Measurements from ENCODE around the gene LYAR. TPM values are rescaled to one million over a fixed set of nuclear protein-coding genes. Genes with fewer than 3 reads are reported as not detected.

LYAR gene
- total RNA-seq, 1 experiment from 2014 or later: 29.8 TPM

DNA sequence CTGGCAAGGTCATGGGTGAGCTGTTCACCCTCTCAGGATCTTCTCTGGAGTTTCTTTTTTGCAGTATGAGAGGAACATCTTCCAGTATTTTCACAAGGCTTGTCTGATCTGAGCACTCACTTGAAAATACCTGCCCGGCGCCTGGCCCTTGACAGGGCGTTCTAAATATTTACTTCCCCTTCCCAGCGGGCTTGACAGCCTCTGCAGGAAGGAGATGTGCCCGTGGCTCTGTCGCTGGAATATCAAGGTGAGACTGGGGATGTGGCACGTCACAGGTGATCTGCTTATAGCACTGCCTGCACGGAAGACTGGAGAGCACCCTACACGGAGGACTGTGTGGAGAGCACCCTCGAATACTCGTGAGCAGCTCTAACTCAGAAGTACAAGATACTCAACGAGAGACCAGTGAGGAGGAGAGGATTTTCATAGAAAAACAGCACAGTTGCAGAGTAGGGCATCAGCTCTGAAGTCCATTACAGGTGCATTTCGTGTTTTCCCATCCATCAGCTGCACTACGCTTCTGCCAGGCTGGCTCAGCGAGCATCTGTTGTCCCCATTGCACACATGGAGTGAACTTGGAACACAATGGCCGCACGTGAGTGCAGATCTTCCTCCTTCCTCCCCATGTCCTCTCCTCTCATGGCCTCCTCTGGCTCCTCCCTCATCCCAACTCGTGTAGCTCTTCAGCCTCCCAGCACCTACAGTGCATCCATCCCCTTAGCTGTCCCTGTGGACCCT is 32.2 kb upstream of the LYAR start:
- TF ChIP-seq, protein P1, sequence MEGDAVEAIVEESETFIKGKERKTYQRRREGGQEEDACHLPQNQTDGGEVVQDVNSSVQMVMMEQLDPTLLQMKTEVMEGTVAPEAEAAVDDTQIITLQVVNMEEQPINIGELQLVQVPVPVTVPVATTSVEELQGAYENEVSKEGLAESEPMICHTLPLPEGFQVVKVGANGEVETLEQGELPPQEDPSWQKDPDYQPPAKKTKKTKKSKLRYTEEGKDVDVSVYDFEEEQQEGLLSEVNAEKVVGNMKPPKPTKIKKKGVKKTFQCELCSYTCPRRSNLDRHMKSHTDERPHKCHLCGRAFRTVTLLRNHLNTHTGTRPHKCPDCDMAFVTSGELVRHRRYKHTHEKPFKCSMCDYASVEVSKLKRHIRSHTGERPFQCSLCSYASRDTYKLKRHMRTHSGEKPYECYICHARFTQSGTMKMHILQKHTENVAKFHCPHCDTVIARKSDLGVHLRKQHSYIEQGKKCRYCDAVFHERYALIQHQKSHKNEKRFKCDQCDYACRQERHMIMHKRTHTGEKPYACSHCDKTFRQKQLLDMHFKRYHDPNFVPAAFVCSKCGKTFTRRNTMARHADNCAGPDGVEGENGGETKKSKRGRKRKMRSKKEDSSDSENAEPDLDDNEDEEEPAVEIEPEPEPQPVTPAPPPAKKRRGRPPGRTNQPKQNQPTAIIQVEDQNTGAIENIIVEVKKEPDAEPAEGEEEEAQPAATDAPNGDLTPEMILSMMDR (IDR thresholded peaks at IDR 0.05; ENCODE audit: insufficient read depth in 1 of 2, low read depth in 1 of 2, low read length in 1 of 2, severe bottlenecking in 1 of 2, unreplicated experiment in 1 of 2): no peak
- CTCF ChIA-PET: no interaction called here
- H3K36me3 Mint-ChIP-seq (ENCODE audit: insufficient read depth, unreplicated experiment): peaks cover 7% of the 10 kb centered on the region

DNA sequence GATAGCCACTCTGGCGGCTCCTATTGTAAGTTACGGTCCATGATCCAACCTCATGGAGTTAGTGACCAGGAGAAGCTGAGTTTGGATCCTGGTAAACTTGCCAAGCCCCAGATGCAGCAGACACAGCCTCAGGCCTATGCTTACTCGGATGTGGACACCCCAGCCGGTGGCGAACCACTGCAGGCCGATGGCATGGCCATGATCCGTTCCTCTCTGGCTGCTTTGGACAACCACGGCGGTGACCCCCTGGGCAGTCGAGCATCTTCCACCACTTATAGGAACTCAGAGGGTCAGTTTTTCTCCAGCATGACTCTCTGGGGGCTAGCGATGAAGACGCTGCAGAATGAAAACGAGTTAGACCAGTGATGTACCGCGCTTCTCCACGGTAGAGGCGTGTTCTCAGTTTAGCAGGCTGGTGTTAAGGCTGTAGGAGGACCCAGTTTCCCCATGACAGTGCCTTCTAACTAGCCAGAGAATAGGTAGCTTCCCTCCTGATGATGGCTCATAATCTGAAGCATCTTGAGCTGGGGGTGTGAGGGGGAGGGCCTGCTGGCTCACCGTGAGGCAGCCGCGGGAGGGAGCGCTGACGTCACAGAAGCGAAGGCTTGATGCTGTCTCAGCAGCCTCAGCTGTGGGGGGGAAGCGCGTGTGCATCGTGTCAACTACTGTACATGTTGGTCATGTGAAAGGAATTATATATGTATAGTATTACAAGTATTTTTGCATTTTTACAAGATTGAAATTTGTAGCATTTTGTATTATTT is 31.2 kb upstream of the LYAR start:
- Histone ChIP-seq H3K36me3 (ENCODE audit: control insufficient read depth, insufficient read depth, low read length) (no peaks in the 10 kb centered on the region), H3K9me3 (no peaks in the 10 kb centered on the region), H3K27me3 (replicated peaks; ENCODE audit: control insufficient read depth, insufficient read depth, low read length) (no peaks in the 10 kb centered on the region), H3K4me3 (ENCODE audit: low read depth, low read length) (no peak overlapping the region), H3K4me1 (peaks cover 9% of the 10 kb centered on the region)
- TF ChIP-seq, protein P1 (IDR thresholded peaks at IDR 0.05; ENCODE audit: insufficient read depth in 1 of 2, low read depth in 1 of 2, low read length in 1 of 2, severe bottlenecking in 1 of 2, unreplicated experiment in 1 of 2): no peak
- Mint-ChIP-seq H3K9me3 (ENCODE audit: unreplicated experiment) (no peaks in the 10 kb centered on the region), H3K4me1 (ENCODE audit: low read depth, unreplicated experiment) (peaks cover 17% of the 10 kb centered on the region), H3K4me3 (ENCODE audit: unreplicated experiment) (no peak overlapping the region), H3K36me3 (ENCODE audit: insufficient read depth, unreplicated experiment) (peaks cover 7% of the 10 kb centered on the region), H3K27ac (ENCODE audit: unreplicated experiment) (no peak overlapping the region), H3K27me3 (ENCODE audit: insufficient read depth, unreplicated experiment) (no peaks in the 10 kb centered on the region)
- BruUV-seq (replicated peaks): no TSS peak
- intact Hi-C loops (cut with micrococcal nuclease; ENCODE audit: unreplicated experiment): no loop called here
- CTCF ChIA-PET: no interaction called here
- DNase-seq: no peak
- POLR2A ChIA-PET: no interaction called here

More for the DNA sequence above, 32.2 kb upstream of the LYAR start:
- Mint-ChIP-seq H3K4me3 (ENCODE audit: unreplicated experiment) (no peak overlapping the region), H3K9me3 (ENCODE audit: unreplicated experiment) (no peaks in the 10 kb centered on the region), H3K27me3 (ENCODE audit: insufficient read depth, unreplicated experiment) (no peaks in the 10 kb centered on the region), H3K4me1 (ENCODE audit: low read depth, unreplicated experiment) (peaks cover 17% of the 10 kb centered on the region), H3K27ac (ENCODE audit: unreplicated experiment) (no peak overlapping the region)
- H3K36me3 ChIP-seq (ENCODE audit: control insufficient read depth, insufficient read depth, low read length): no peaks in the 10 kb centered on the region
- intact Hi-C loops (cut with micrococcal nuclease; ENCODE audit: unreplicated experiment): no loop called here
- no peak overlapping the region for H3K4me3 ChIP-seq (ENCODE audit: low read depth, low read length)
- POLR2A ChIA-PET: no interaction called here
- no TSS peak for BruUV-seq (replicated peaks)
- H3K4me1 ChIP-seq: peaks cover 9% of the 10 kb centered on the region
- no peak for DNase-seq
- no peaks in the 10 kb centered on the region for H3K9me3 ChIP-seq
- no peaks in the 10 kb centered on the region for H3K27me3 ChIP-seq (replicated peaks; ENCODE audit: control insufficient read depth, insufficient read depth, low read length)

DNA sequence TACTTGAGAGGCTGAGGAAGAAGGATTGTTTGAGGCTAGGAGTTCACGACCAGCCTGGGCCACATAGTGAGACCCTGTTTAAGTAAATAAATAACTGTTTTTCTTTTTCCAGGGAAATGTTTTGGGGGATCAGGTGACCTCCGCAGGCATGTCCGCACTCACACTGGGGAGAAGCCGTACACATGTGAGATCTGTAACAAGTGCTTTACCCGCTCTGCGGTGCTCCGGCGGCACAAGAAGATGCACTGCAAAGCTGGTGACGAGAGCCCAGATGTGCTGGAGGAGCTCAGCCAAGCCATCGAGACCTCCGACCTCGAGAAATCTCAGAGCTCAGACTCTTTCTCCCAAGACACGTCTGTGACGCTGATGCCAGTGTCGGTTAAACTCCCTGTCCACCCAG is 30.6 kb upstream of the LYAR start:
- TF ChIP-seq, protein P1 (IDR thresholded peaks at IDR 0.05; ENCODE audit: insufficient read depth in 1 of 2, low read depth in 1 of 2, low read length in 1 of 2, severe bottlenecking in 1 of 2, unreplicated experiment in 1 of 2): no peak

More for the DNA sequence above, 30.6 kb upstream of the LYAR start:
- Histone ChIP-seq H3K4me3 (ENCODE audit: low read depth, low read length) (no peak overlapping the region), H3K9me3 (no peaks in the 10 kb centered on the region), H3K4me1 (peaks cover 9% of the 10 kb centered on the region), H3K27me3 (replicated peaks; ENCODE audit: control insufficient read depth, insufficient read depth, low read length) (no peaks in the 10 kb centered on the region), H3K36me3 (ENCODE audit: control insufficient read depth, insufficient read depth, low read length) (no peaks in the 10 kb centered on the region)
- BruUV-seq (replicated peaks): no TSS peak
- DNase-seq: no peak
- ChIA-PET POLR2A (no interaction called here), CTCF (no interaction called here)
- H3K27ac Mint-ChIP-seq (ENCODE audit: unreplicated experiment): no peak overlapping the region
- H3K9me3 Mint-ChIP-seq (ENCODE audit: unreplicated experiment): no peaks in the 10 kb centered on the region
- peaks cover 7% of the 10 kb centered on the region for H3K36me3 Mint-ChIP-seq (ENCODE audit: insufficient read depth, unreplicated experiment)
- intact Hi-C loops (cut with micrococcal nuclease; ENCODE audit: unreplicated experiment): no loop called here
- H3K4me3 Mint-ChIP-seq (ENCODE audit: unreplicated experiment): no peak overlapping the region
- H3K4me1 Mint-ChIP-seq (ENCODE audit: low read depth, unreplicated experiment): peaks cover 17% of the 10 kb centered on the region
- no peaks in the 10 kb centered on the region for H3K27me3 Mint-ChIP-seq (ENCODE audit: insufficient read depth, unreplicated experiment)

Data from Caco-2 (cell line).